Left kidney (tissue), 2 donors: ENCODE data around the gene STAU1. TPM values are rescaled to one million over a fixed set of nuclear protein-coding genes. Genes with fewer than 3 reads are reported as not detected.
"Not testable (repeated sequence)": the region's sequence is repeated elsewhere in the genome, so short reads cannot be mapped to it uniquely, and the experiment has no call there.

Experiments used
- DNase-seq: peaks from one replicate; pipeline ENCODE4 v3.0.0-alpha.2; 2013
- polyA plus RNA-seq: library from polyadenylated mRNA; unstranded; fragments of 120-200 nt; gene quantifications from one replicate; pipeline ENCODE4 v1.2.1, GENCODE V29; 2013; ENCODE audit not compliant: insufficient read length

STAU1 gene
- polyA plus RNA-seq, 1 donor = 118 TPM

- peak; percentile 84 for DNase-seq
These were observed 55.1 kb downstream of the STAU1 start for GRCh38 chr20:49132995-49133478.

- no peak for DNase-seq
These were observed 64.2 kb downstream of the STAU1 start for GRCh38 chr20:49123982-49124381.

GRCh38 chr20:49122920-49123319 lies 65.2 kb downstream of the STAU1 start:
- DNase-seq = no peak

- no peak for DNase-seq
These were observed 68.1 kb downstream of the STAU1 start for GRCh38 chr20:49119988-49120387.

GRCh38 chr20:49118307-49118706 lies 69.8 kb downstream of the STAU1 start:
- no peak for DNase-seq

GRCh38 chr20:49115564-49115963 lies 72.6 kb downstream of the STAU1 start:
- DNase-seq = no peak

GRCh38 chr20:49112596-49113274 lies 75.4 kb downstream of the STAU1 start:
- no peak for DNase-seq

- no peak for DNase-seq
These were observed 77.1 kb downstream of the STAU1 start for GRCh38 chr20:49110767-49111694.

GRCh38 chr20:49106328-49106727 lies 81.8 kb downstream of the STAU1 start:
- DNase-seq = no peak

- not testable (repeated sequence) for DNase-seq
These were observed 83.1 kb downstream of the STAU1 start for GRCh38 chr20:49104979-49105547.

GRCh38 chr20:49104365-49104648 lies 83.8 kb downstream of the STAU1 start:
- no peak for DNase-seq

- DNase-seq = no peak
These were observed 84.3 kb downstream of the STAU1 start for GRCh38 chr20:49103647-49104364.

- no peak for DNase-seq
These were observed 85.1 kb downstream of the STAU1 start for GRCh38 chr20:49103019-49103418.

- DNase-seq = no peak
These were observed 87.2 kb downstream of the STAU1 start for GRCh38 chr20:49100972-49101371.

GRCh38 chr20:49100292-49100691 lies 87.8 kb downstream of the STAU1 start:
- DNase-seq = not testable (repeated sequence)

GRCh38 chr20:49099011-49099410 lies 89.1 kb downstream of the STAU1 start:
- no peak for DNase-seq

GRCh38 chr20:49098136-49098535 lies 90.0 kb downstream of the STAU1 start:
- DNase-seq = no peak

GRCh38 chr20:49097159-49097558 lies 91.0 kb downstream of the STAU1 start:
- no peak for DNase-seq

GRCh38 chr20:49096203-49096730 lies 91.9 kb downstream of the STAU1 start:
- DNase-seq = no peak

- DNase-seq = no peak
These were observed 96.4 kb downstream of the STAU1 start for GRCh38 chr20:49091762-49092161.

- DNase-seq = no peak
These were observed 97.0 kb downstream of the STAU1 start for GRCh38 chr20:49091104-49091503.

- not testable (repeated sequence) for DNase-seq
These were observed 105.8 kb downstream of the STAU1 start for GRCh38 chr20:49082295-49082694.
